ENCODE results near the gene RPS14.
"Not testable (repeated sequence)": the region's sequence is repeated elsewhere in the genome, so short reads cannot be mapped to it uniquely, and the experiment has no call there.

RPS14 gene

GRCh38 chr5:150443242-150444075 is 6.1 kb downstream of the RPS14 start:
- no peak for FAIRE-seq

GRCh38 chr5:150442699-150443080 is 6.8 kb downstream of the RPS14 start:
- no peak for FAIRE-seq

GRCh38 chr5:150441813-150442698 is 7.5 kb downstream of the RPS14 start:
- no peak for FAIRE-seq

- FAIRE-seq: no peak
These were observed 8.4 kb downstream of the RPS14 start for GRCh38 chr5:150440948-150441812.

GRCh38 chr5:150438873-150439546 is 10.5 kb downstream of the RPS14 start:
- FAIRE-seq: no peak

- no peak for FAIRE-seq
These were observed 13.3 kb downstream of the RPS14 start for GRCh38 chr5:150436141-150436680.

GRCh38 chr5:150434464-150434863 is 15.1 kb downstream of the RPS14 start:
- FAIRE-seq: no peak

- no peak for FAIRE-seq
These were observed 18.0 kb downstream of the RPS14 start for GRCh38 chr5:150431574-150431973.

GRCh38 chr5:150431048-150431447 is 18.5 kb downstream of the RPS14 start:
- FAIRE-seq: no peak

- FAIRE-seq: no peak
These were observed 20.1 kb downstream of the RPS14 start for GRCh38 chr5:150429410-150429873.

- no peak for FAIRE-seq
These were observed 20.6 kb downstream of the RPS14 start for GRCh38 chr5:150428978-150429377.

GRCh38 chr5:150428106-150428876 is 21.2 kb downstream of the RPS14 start:
- no peak for FAIRE-seq

GRCh38 chr5:150426165-150426564 is 23.4 kb downstream of the RPS14 start:
- not testable (repeated sequence) for FAIRE-seq

- no peak for FAIRE-seq
These were observed 26.8 kb downstream of the RPS14 start for GRCh38 chr5:150422758-150423157.

- no peak for FAIRE-seq
These were observed 27.5 kb downstream of the RPS14 start for GRCh38 chr5:150422075-150422474.

- no peak for FAIRE-seq
These were observed 29.8 kb downstream of the RPS14 start for GRCh38 chr5:150419630-150420270.

GRCh38 chr5:150413902-150414790 is 35.4 kb downstream of the RPS14 start:
- FAIRE-seq: not testable (repeated sequence)

- FAIRE-seq: no peak
These were observed 36.2 kb downstream of the RPS14 start for GRCh38 chr5:150413176-150413901.

Data from A204.1 (cell line).